Pancreas (tissue), 10 donors: ENCODE data around the gene TUBGCP4. TPM values are rescaled to one million over a fixed set of nuclear protein-coding genes. Genes with fewer than 3 reads are reported as not detected.

ENCODE experiments used
- ATAC-seq, 4 donors: fragments of 200-7000 bp; cut with Tn5 transposase; one replicate each; pipeline versions ENCODE4 v1.8.0 to v1.9.1; 2020; ENCODE audit warnings: mild to moderate bottlenecking in 4 of 4, moderate library complexity in 4 of 4
- DNase-seq, 6 donors: peaks; one replicate each; pipeline ENCODE4 v3.0.0-alpha.2; 2020
- FAIRE-seq: peaks from 2 replicates; lab custom pipeline; 2012; peaks lifted over from hg19 to GRCh38; lab: Jason Lieb, UNC
- H3K27ac ChIP-seq, 4 donors: fragments of 200-600 bp; sonication (generic); 1 replicate in 3 of 4; 2 replicates in 1 of 4; pipeline versions ENCODE4 v1.5.0 to v1.8.0; 2020
- H3K27me3 ChIP-seq, 4 donors: fragments of 200-600 bp; one replicate each; pipeline ENCODE4 v1.8.0; 2021
- H3K36me3 ChIP-seq, 3 donors: fragments of 200-600 bp; sonication (generic) in 1 of 3; one replicate each; pipeline versions ENCODE4 v1.5.0 to v1.8.0; 2020 to 2021
- H3K4me1 ChIP-seq, 3 donors: fragments of 200-600 bp; one replicate each; pipeline ENCODE4 v1.8.0; 2021
- H3K4me3 ChIP-seq, 4 donors: fragments of 200-600 bp; sonication (generic) in 2 of 4; one replicate each; pipeline versions ENCODE4 v1.5.0 to v1.8.0; 2020 to 2021
- H3K9me3 ChIP-seq, 4 donors: fragments of 200-600 bp; one replicate each; pipeline ENCODE4 v1.8.0; 2021
- WGBS, 2 donors: extraction: QIAGEN DNeasy Blood & Tissue Kit; methylation state at CpG; one replicate each; pipeline ENCODE4 v1.1.7; 2013; 5-methylcytosine and 5-hydroxymethylcytosine counted together
- intact Hi-C, 3 donors: fragments of 100-400 bp; cut with DNase I; formaldehyde crosslinking; loops; one replicate each; pipeline versions ENCODE4 v1.11.1 to v1.14.2; 2022
- polyA plus RNA-seq, 2 donors: library from polyadenylated mRNA; stranded (reverse); fragments of 200-250 nt; gene quantifications; one replicate each; pipeline ENCODE4 v1.2.3, GENCODE V29; 2013
- total RNA-seq, 6 donors: library from RNA; stranded (reverse); fragmentation: NEBNext Ultra II Directional in 4 of 6; extraction: Animal tissue kit (Norgen Biotek cat#: 25700) in 4 of 6; gene quantifications; one replicate each; pipeline versions ENCODE4 v1.2.1 to v1.2.4, GENCODE V29; 2021 to 2023
- TF ChIP-seq, protein P1 (sequence below), 4 donors: fragments of 200-600 bp; sonication (generic) in 3 of 4; IDR thresholded peaks; one replicate each; pipeline versions ENCODE4 v1.5.0 to v1.8.0; 2021; ENCODE audit warnings: antibody characterized with exemption in 4 of 4
- donor health status: healthy with polysubstance abuse.
- donor health status: DM: no; HTN: no; CAD: no; lungs with moderate emphysema.
- donor health status: DM: no; HTN: no; CAD: no.
- donor health status: control.
- donor health status: control.
- donor health status: Bipolar disorder and iron deficiency.
- donor health status: DM: yes; HTN: yes; CAD: no.
- donor health status: DM: no; HTN: no; CAD: no.
- donor health status: DM: no; HTN: no; CAD: no.
- donor health status: DM: yes; HTN: yes; CAD: no.

TUBGCP4 gene
- total and polyA plus RNA-seq, 8 donors, result 4.8 to 14.8 (median 9.4) TPM

DNA sequence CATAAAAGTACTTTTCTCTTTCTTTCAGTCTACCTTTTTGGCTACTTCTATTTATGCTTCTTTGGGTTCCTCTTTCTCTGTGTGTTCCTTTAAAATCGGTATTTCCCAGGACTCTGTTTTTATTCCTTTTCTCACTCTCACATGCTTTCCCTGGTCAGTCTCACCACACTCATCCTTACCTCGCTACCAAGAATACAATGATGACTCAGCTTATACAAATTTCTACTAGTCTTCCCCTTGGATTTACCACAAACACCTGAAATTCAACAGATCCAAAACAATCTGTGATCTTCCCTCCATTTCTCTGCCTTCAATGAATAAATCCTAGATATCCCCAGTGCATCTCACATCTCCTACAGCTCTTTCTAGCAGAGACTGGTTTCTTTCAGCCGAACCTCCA lies 52.9 kb downstream of the TUBGCP4 start:
- Histone ChIP-seq H3K4me1 (no peaks in the 10 kb centered on the region), H3K27me3 (no peaks in the 10 kb centered on the region), H3K4me3 (no peak overlapping the region), H3K9me3 (no peaks in the 10 kb centered on the region), H3K36me3 (peaks cover 0 to 28% (median 0%) of the 10 kb centered on the region in 3 donors), H3K27ac (no peak overlapping the region)
- FAIRE-seq, result no peak
- 94 to 98% methylated on average over 3 of the region's 3 CpGs for WGBS, 2 donors
- no peak for DNase-seq
- intact Hi-C loops, result no loop called here
- ATAC-seq, result no peak
- TF ChIP-seq, protein P1, sequence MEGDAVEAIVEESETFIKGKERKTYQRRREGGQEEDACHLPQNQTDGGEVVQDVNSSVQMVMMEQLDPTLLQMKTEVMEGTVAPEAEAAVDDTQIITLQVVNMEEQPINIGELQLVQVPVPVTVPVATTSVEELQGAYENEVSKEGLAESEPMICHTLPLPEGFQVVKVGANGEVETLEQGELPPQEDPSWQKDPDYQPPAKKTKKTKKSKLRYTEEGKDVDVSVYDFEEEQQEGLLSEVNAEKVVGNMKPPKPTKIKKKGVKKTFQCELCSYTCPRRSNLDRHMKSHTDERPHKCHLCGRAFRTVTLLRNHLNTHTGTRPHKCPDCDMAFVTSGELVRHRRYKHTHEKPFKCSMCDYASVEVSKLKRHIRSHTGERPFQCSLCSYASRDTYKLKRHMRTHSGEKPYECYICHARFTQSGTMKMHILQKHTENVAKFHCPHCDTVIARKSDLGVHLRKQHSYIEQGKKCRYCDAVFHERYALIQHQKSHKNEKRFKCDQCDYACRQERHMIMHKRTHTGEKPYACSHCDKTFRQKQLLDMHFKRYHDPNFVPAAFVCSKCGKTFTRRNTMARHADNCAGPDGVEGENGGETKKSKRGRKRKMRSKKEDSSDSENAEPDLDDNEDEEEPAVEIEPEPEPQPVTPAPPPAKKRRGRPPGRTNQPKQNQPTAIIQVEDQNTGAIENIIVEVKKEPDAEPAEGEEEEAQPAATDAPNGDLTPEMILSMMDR (IDR thresholded peaks at IDR 0.05), result no peak

GRCh38 chr15:43429687-43430086 lies 58.8 kb downstream of the TUBGCP4 start:
- no peaks in the 10 kb centered on the region for H3K27me3 ChIP-seq
- FAIRE-seq, result no peak
- H3K4me3 ChIP-seq, result no peak overlapping the region
- H3K4me1 ChIP-seq, result no peaks in the 10 kb centered on the region
- H3K9me3 ChIP-seq, result no peaks in the 10 kb centered on the region
- WGBS, 2 donors, result 64 to 70% methylated on average over 3 of the region's 3 CpGs
- peaks cover 0 to 37% (median 5%) of the 10 kb centered on the region in 3 donors for H3K36me3 ChIP-seq
- ATAC-seq, result peak in 2 of 4 donors; percentile 42 to 62
- H3K27ac ChIP-seq, result no peak overlapping the region
- TF ChIP-seq, protein P1 (IDR thresholded peaks at IDR 0.05), result no peak
- intact Hi-C loops, result no loop called here
- no peak for DNase-seq

DNA sequence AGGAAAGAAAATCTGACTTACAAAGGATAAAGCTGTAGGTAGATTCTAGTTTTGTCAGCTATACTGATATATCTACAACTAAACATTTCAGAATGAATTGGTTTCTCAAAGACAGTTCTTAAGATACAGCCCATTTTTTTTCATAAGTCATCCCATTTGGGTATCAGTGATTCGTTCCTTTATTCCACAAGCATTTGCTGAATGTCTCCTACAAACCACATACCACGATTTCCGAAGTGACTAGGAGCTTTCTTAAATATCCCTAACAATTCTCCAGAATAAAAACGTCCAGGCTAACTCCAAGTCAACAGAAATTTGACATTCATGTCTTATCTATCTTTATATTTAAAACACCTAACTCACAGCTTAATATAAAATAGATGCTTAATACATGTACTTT lies 62.3 kb downstream of the TUBGCP4 start:
- Histone ChIP-seq H3K9me3 (no peaks in the 10 kb centered on the region), H3K36me3 (peaks cover 0 to 30% (median 10%) of the 10 kb centered on the region in 3 donors), H3K27ac (no peak overlapping the region), H3K4me3 (no peak overlapping the region), H3K27me3 (no peaks in the 10 kb centered on the region), H3K4me1 (no peaks in the 10 kb centered on the region)
- no peak for DNase-seq
- 80 to 84% methylated on average over 4 of the region's 4 CpGs for WGBS, 2 donors
- no peak for ATAC-seq
- intact Hi-C loops, result no loop called here
- FAIRE-seq, result no peak
- TF ChIP-seq, protein P1 (IDR thresholded peaks at IDR 0.05), result no peak

DNA sequence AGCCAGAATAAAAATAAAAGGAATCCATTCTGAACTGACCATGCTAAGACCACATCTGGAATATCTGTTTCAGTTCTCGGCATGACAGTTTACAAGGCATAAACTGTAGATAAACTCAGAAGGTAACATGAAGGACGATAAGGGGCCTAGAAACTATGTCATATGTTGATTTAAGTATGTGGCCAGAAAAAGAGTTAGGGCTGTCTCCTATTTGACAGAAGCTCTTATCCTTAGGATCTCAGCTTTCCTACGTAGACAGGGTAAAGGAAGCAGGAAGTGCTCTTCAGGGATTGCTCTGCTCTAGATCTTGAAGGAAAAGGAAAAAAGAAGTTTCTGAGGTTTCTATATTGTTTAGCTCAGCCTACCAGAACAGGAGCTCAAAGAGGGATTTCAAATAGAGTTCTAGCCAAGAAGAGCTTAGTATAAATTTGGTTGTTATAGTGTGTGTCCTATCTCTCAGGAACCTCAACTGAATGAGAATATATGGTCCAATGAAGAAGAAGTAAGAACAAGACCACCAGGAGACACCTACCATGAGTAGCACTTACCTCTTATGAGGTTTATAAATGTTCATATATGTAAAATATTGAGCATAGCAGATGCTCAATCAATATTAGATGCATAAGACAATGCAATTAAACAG lies 62.9 kb downstream of the TUBGCP4 start:
- no peaks in the 10 kb centered on the region for H3K27me3 ChIP-seq
- ATAC-seq (no peak), FAIRE-seq (no peak)

DNA sequence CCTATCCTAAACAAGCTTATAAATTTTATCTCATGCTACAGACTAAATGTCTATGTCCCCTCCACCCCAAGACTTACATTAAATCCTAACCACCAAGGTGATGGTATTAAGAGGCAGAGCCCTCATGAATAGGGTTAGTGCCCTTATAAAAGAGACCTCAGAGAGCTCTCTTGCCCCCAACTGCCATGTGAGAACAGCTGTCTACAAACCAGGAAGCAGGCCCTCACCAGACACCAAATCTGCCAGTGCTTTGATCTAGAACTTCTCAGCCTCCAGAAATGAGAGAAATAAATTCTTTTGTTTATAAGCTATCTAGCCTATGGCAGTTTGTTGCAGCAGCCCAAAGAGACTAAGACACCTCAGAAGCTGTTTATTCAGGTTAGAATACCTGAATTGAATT lies 63.5 kb downstream of the TUBGCP4 start:
- FAIRE-seq (no peak), DNase-seq (no peak)
- intact Hi-C loops, result no loop called here

More for the DNA sequence above, 62.9 kb downstream of the TUBGCP4 start:
- WGBS, 2 donors, result 52 to 57% methylated on average over 3 of the region's 3 CpGs
- TF ChIP-seq, protein P1 (IDR thresholded peaks at IDR 0.05), result no peak
- Histone ChIP-seq H3K9me3 (no peaks in the 10 kb centered on the region), H3K4me1 (no peaks in the 10 kb centered on the region), H3K4me3 (no peak overlapping the region), H3K27ac (no peak overlapping the region), H3K36me3 (peaks cover 0 to 28% (median 10%) of the 10 kb centered on the region in 3 donors)
- intact Hi-C loops, result no loop called here
- DNase-seq, result no peak

More for the DNA sequence above, 63.5 kb downstream of the TUBGCP4 start:
- no peaks in the 10 kb centered on the region for H3K27me3 ChIP-seq
- peaks cover 0 to 32% (median 10%) of the 10 kb centered on the region in 3 donors for H3K36me3 ChIP-seq
- H3K27ac ChIP-seq, result no peak overlapping the region
- TF ChIP-seq, protein P1 (IDR thresholded peaks at IDR 0.05), result no peak
- H3K9me3 ChIP-seq, result no peaks in the 10 kb centered on the region
- no peak overlapping the region for H3K4me3 ChIP-seq
- no peaks in the 10 kb centered on the region for H3K4me1 ChIP-seq
- ATAC-seq, result no peak
